Measurements from ENCODE around the gene ZFP2.

The ZFP2 gene

GRCh38 chr5:178965465-178966055 lies 69.8 kb downstream of the ZFP2 start:
- no peak for DNase-seq (ENCODE audit: low read depth in 4 of 4, low spot score in 1 of 4)

DNA sequence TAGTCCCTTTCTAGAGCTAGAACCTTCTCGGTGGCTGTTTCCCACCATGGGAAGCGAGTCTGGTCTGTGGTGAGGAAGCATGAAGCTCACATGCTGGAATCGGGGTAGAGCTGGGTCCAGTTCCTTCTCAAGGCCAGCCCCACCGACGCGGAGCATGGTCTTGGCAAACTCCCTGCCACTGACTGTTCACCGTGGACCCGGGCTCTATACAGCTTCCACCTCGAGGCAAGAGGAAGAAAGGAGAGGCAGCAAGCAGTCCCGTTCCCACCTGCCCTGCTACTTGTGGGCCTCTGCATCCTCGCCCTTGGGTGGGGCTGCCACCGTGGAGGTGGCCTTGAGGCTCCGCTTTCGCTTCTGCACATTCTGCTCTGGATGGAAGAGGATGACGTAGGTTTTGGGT lies 85.7 kb downstream of the ZFP2 start:
- no peak for DNase-seq (ENCODE audit: low read depth in 4 of 4, low spot score in 1 of 4)

Measured in stimulated activated CD4-positive, alpha-beta T cell treated with anti-CD3 and anti-CD28 coated beads, Interleukin-1b, Interleukin-23, amount 100 ng/mL, for 24 hours (primary cell).